NT2/D1 (cell line): ENCODE results near the gene TMEM271.

ENCODE experiments used
- SUZ12 ChIP-seq: IDR thresholded peaks from 2 replicates; pipeline ENCODE4 v1.6.1; 2011; ENCODE audit not compliant: insufficient read length, insufficient read depth; ENCODE audit errors: extremely low read depth
- YY1 ChIP-seq: IDR thresholded peaks from 2 replicates; pipeline ENCODE4 v1.6.1; 2011; ENCODE audit not compliant: insufficient read length, insufficient read depth
- ZNF274 ChIP-seq: IDR thresholded peaks from 2 replicates; pipeline ENCODE4 v1.6.1; 2011; ENCODE audit warnings: mild to moderate bottlenecking, low read depth, low read length

DNA sequence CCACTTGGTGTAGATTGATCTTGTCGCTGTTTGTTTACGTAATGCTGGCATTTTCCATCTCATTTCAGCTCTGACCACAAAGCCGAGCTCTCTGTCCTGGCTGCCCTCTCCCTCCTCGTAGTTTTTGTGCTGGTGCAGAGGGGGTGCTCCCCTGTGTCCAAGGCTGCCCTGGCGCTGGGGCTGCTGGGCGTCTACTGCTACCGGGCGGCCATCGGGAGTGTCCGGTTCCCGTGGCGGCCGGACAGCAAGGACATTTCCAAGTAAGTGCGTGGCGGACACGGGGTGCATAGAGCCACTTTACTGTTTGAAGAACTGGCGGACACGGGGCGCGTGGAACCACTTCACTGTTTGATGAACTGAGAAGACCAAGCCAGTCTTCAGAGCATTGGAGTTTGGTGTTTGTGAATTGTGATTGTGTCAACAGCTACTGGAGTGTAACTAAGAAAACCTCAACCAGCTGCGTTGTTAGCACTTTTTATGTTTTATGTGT lies 49.1 kb downstream of the TMEM271 start:
- TF ChIP-seq YY1 = no peak
- TF ChIP-seq SUZ12 = no peak
- no peak for TF ChIP-seq ZNF274
